ENCODE results near the gene MIGA2.

The MIGA2 gene

DNA sequence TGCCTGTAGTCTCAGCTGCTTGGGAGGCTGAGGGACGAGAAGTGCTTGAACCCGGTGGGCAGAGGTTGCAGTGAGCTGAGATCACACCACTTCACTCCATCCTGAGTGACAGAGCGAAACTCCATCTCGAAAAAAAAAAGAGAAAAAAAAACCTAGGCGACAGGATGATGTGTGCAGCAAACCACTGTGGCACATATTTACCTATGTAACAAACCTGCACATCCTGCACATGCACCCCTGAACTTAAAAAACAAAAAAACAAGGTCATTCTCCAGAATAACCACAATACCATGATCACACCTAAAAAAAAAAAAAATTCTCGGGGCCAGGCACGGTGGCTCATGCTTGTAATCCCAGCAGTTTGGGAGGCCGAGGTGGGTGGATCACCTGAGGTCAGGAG lies 37.0 kb downstream of the MIGA2 start (continued):
- TF ChIP-seq TRIM28 (IDR thresholded peaks at IDR 0.05; ENCODE audit: borderline replicate concordance, low read length) (no peak), SALL2 (tag by site-specific recombination; IDR thresholded peaks at IDR 0.05; ENCODE audit: borderline replicate concordance) (no peak), ZNF701 (tag by site-specific recombination; IDR thresholded peaks at IDR 0.05) (no peak)
- TF ChIP-seq, protein P1, sequence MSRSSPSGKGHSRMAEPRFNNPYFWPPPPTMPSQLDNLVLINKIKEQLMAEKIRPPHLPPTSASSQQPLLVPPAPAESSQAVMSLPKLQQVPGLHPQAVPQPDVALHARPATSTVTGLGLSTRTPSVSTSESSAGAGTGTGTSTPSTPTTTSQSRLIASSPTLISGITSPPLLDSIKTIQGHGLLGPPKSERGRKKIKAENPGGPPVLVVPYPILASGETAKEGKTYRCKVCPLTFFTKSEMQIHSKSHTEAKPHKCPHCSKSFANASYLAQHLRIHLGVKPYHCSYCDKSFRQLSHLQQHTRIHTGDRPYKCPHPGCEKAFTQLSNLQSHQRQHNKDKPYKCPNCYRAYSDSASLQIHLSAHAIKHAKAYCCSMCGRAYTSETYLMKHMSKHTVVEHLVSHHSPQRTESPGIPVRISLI (tag by site-specific recombination; IDR thresholded peaks at IDR 0.05): 0 out of 2 replicates have a peak, but pooled peaks have one; percentile 35

DNA sequence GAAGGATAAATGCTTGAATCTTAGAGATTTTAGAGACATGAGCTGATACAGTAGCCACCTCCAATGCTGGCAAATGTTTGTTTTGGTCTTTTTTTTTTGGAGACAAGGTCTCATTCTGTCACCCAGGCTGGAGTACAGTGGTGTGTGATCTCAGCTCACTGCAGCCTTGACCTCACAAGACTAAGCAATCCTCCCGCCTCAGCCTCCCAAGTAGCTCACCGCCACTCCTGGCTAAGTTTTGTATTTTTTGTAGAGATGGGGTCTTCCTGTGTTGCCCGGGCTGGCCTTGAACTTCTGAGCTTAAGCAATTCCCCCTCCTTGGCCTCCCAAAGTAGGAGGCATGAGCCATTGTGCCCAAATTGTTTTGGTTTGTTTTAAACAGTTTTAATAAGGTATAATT lies 37.7 kb downstream of the MIGA2 start:
- ChIA-PET POLR2A (interaction anchor here (1.2 kb wide), 1 partner anchor 22 kb away, joined by 3 read pairs; no protein-coding TSS in a partner anchor), CTCF (interaction anchor here (0.7 to 0.8 kb wide), 3 partner anchors 11 to 342 kb away, joined by 3 to 4 read pairs (median 3); no protein-coding TSS in a partner anchor)
- H3K36me3 ChIP-seq (ENCODE audit: control insufficient read depth in 2 of 2, insufficient read depth in 1 of 2, low read length in 2 of 2): peaks cover 0 to 11% of the 10 kb centered on the region in 2 experiments; a peak in 1 of 3 replicates
- H3K4me3 ChIP-seq (ENCODE audit: low read depth, low read length): no peak overlapping the region
- TF ChIP-seq ZNF433 (tag by site-specific recombination; IDR thresholded peaks at IDR 0.05; ENCODE audit: low read depth) (no peak), ZNF311 (tag by site-specific recombination; IDR thresholded peaks at IDR 0.05; ENCODE audit: borderline replicate concordance) (no peak), ZNF76 (tag by site-specific recombination; IDR thresholded peaks at IDR 0.05; ENCODE audit: borderline replicate concordance, low read depth) (no peak), ZNF211 (tag by site-specific recombination; IDR thresholded peaks at IDR 0.05; ENCODE audit: low read depth) (no peak), ZNF792 (tag by site-specific recombination; IDR thresholded peaks at IDR 0.05) (no peak), ZIC2 (tag by site-specific recombination; IDR thresholded peaks at IDR 0.05) (no peak), ZNF777 (tag by site-specific recombination; IDR thresholded peaks at IDR 0.05; ENCODE audit: borderline replicate concordance) (no peak), ZNF239 (tag by site-specific recombination; IDR thresholded peaks at IDR 0.05) (no peak), ZNF24 (tag by site-specific recombination; IDR thresholded peaks at IDR 0.05) (no peak), ZNF423 (tag by site-specific recombination; IDR thresholded peaks at IDR 0.05) (no peak), ZNF221 (tag by site-specific recombination; IDR thresholded peaks at IDR 0.05; ENCODE audit: borderline replicate concordance) (no peak), KLF9 (tag by site-specific recombination; IDR thresholded peaks at IDR 0.05; ENCODE audit: low read depth) (no peak), HOXA7 (CRISPR knock-in tag; IDR thresholded peaks at IDR 0.05; ENCODE audit: borderline replicate concordance) (no peak), ZNF341 (tag by site-specific recombination; IDR thresholded peaks at IDR 0.05; ENCODE audit: low read depth) (no peak), ZNF654 (tag by site-specific recombination; IDR thresholded peaks at IDR 0.05; ENCODE audit: low read depth) (no peak)
- TF ChIP-seq, protein P2, sequence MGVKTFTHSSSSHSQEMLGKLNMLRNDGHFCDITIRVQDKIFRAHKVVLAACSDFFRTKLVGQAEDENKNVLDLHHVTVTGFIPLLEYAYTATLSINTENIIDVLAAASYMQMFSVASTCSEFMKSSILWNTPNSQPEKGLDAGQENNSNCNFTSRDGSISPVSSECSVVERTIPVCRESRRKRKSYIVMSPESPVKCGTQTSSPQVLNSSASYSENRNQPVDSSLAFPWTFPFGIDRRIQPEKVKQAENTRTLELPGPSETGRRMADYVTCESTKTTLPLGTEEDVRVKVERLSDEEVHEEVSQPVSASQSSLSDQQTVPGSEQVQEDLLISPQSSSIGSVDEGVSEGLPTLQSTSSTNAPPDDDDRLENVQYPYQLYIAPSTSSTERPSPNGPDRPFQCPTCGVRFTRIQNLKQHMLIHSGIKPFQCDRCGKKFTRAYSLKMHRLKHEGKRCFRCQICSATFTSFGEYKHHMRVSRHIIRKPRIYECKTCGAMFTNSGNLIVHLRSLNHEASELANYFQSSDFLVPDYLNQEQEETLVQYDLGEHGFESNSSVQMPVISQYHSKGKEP (tag by site-specific recombination; IDR thresholded peaks at IDR 0.05): no peak
- TF ChIP-seq, protein P3, sequence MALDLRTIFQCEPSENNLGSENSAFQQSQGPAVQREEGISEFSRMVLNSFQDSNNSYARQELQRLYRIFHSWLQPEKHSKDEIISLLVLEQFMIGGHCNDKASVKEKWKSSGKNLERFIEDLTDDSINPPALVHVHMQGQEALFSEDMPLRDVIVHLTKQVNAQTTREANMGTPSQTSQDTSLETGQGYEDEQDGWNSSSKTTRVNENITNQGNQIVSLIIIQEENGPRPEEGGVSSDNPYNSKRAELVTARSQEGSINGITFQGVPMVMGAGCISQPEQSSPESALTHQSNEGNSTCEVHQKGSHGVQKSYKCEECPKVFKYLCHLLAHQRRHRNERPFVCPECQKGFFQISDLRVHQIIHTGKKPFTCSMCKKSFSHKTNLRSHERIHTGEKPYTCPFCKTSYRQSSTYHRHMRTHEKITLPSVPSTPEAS (tag by site-specific recombination; IDR thresholded peaks at IDR 0.05): no peak
- H3K9me3 ChIP-seq (ENCODE audit: control insufficient read depth, insufficient read depth, low read depth, low read length): no peaks in the 10 kb centered on the region
- H3K27ac ChIP-seq (ENCODE audit: extremely low read depth, low read depth, low read length): no peak overlapping the region
- no peaks in the 10 kb centered on the region for H3K4me1 ChIP-seq (ENCODE audit: control insufficient read depth, insufficient read depth, low read length)
